ENCODE data around the gene NRXN2.
"Not testable (repeated sequence)": the region's sequence is repeated elsewhere in the genome, so short reads cannot be mapped to it uniquely, and the experiment has no call there.

NRXN2 gene

DNA sequence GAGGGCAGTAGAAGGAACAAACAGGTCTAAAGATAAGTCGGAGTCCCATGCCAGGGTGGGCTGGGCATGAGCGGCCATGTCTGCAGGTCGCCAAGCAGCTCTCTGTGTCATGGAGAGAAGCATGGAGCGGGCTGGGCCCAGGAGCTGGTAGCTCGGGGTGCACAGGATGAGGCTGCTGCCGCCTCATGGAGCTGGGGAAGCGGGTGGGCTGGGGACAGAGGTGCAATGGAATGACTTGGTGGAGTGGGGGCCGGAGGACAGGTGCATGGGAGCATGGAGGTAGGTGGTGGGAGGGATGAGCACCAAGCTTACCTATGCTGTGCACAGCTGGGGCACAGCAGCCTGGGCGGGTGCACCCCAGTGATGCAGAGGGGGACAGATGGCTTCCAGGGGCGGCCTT, 3.6 kb downstream of the NRXN2 start:
- no peak for DNase-seq

DNA sequence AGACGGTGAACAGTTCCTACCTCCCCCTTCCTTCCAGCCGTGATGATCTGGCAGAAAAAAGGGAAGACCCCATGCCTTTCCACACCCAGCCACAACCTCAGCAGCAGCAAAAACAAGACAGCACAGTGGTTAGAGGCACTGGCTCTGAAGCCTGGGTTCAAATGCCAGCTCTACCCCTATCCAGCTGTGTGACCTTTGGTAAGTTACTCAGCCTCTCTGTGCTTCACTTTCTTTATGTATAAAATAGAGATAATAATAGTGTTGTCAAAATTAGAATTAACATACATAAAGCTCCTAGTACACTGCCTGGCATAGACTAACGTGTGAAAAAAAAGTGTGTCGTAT, 4.2 kb downstream of the NRXN2 start:
- no peak for DNase-seq

DNA sequence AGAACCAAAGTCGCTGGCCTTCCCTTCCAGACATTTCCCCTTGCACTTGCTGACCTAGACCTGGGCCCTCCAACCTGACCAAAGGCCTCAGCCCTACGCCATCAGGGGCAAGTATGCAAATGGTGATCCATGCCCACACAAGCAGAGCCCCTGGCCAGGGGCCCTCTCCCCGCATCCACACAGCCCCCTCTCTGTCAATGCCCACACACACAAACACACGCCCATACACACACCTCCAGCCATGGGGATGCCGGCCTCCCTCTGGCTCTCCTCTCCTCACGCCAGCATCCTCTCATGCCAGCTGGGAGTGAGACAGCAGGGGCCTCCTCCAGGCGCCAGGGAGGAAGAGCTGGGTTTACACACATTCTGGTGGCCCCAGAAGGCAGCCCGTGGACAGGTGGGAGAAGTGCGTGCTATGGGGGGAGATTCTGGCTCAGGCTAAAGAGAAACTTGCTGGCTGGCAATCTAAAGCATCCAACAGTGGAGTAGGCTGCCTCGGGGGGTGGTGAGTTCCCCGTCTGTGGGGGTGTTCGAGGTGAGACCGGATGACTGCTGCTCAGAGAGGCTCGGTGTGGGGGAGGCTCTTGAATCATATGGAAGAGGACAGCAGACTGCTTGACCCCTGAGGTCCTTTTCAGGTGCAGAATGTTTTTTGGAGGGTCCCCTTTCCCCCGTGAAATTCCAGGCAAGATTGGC, 4.8 kb downstream of the NRXN2 start:
- DNase-seq: peak; percentile 33

DNA sequence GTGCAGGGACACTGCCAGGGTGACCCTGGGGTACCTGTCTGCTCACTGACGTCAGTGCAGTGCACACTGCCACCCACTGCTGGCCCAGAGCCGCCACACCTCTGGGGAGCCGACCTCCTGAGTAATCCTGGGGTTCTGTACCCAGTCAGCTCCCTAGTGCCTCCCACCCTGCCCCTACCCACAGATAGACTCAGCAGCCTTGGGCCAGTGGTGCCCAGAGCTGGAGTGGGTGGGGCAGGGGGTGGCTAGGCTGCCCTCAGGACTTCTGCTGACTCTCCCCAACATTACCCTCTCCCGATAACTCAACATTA, 5.8 kb downstream of the NRXN2 start:
- no peak for DNase-seq

DNA sequence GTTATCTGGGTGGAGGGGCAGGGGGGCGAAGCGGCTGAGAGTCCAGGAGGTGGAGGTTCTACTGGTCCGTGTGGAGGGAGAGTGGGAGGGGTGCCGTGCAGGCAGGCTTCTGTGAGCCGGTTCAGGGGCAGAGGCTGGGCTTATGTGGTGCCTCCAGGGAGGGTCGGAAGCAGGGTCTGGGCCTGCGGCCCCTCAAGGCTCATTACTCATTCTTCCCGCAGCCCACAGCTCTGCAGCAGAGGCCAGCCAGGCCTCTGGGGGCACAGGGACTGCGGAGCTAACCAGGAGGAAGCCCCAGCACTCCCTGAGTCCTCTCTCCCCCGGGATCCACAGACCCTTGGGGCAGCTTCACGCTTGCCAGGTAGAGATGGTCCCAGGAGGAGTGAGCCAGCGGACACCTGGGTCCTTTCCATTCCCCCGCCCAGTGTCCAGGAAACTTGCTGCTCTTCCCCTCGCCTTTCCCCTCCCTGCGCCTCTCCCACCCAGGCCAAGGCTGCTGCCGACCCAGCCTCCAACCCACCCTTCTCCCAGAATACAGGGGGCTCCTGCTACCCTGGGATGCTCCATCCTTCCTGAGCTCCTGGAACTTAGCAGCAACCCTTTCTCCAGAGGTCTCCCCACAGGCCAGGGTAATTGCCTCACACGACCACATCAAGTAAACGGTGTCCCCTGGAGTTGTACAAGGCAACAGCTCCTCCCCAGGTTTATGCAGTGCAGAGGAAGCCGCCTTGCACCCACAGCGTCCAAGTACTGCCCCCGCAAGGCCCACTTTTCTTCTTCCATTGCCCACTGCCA, 6.3 kb downstream of the NRXN2 start:
- DNase-seq: no peak

DNA sequence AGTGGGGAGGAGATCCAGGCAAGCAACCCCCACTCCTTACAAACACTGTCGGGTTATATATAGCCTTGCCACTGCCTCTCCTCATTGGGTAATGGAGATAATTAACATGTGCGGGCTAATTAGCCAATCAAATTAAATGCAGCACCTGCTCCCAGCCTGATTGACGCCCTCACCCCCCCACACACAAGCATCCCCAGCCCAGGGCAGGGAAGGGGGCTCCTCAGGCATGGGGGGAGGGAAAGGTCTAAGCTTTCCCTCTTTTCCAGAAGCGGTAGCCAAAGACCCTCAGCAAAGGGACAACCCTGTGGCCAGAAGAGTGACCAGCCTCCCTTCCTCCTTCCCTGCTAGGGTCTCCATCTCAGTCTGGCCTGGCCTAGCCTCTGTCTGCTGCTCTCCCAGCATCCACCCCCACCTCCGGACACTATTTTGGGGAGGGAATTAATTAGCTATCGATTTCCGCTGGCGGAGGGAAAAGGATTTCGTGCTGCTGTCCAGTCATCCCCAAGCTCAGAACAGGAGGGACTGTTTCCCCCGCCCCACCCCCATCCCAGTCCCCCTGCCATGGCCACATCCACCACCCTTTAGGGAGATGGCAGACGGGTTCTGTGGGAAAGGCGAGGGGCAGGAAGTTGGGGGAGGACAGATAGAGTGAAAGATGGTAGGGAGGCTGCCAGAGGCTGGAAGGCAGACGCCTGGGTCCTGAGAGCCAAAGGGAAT, 7.1 kb downstream of the NRXN2 start:
- DNase-seq: no peak

DNA sequence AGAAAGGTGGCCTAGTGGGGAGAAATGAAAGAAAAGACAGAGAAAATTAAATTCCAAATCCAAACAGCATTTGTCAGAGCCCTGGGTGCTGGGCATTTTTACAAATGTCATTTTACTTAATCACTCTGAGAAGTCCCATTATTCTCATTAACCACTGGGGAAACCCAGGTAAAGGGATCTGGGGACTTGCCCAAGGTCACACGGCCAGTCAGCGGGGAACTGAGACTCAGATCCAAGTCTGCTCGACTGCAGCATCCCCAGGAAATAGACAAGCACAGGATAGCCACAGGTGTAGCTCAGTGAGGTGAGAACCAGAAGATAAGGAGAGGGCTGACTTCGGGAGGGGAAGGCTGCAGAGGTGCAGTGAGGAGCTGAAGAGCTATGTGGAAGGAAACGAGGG, 7.9 kb downstream of the NRXN2 start:
- no peak for DNase-seq

DNA sequence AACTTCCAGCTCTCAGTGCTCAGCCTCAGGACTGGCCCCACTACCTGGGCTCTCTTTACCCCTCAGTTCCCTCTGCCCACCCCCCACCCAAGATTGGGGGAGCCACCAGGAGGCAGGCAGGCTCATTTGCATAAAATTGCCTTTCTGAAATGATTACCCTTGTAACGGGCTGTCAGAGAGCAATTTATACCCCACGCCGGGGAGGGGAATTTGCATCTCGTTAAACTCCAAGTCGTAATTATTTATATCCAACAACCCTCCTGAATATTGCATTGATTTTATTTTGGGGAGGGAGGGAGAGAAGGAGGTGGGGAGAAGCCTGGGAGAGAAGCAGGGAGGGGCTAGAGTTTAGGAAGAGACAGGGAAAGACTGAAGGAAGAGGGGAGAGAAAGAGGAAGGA, 8.3 kb downstream of the NRXN2 start:
- DNase-seq: no peak

DNA sequence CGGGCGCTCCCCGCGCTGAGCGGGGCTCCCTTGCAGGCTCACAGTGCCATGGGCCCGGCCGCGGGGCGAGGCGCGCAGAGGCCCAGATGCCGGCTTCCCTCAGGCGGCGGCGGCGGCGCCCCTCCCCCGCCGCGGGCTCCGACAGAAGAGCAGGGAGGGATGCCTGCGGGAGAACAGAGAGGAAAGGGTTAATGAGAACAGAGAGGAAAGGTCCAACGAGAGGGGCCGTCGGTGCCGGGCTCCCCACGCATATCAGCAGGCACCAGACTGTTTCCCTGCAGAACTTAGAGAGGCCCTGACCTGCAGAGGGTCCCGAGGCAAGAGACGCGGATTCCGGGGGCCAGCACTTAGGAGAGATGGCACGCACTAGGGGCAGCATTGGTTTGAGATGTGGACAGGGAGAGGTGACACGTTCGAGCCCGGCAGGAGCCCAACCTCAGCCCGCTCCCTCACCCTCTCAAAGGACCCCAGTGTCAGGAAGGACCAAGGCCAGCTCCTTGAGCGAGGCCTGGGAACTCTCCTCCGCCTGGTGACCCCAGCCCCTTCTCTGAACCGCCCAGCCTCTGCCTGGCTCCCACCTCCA, 9.1 kb downstream of the NRXN2 start:
- no peak for DNase-seq

DNA sequence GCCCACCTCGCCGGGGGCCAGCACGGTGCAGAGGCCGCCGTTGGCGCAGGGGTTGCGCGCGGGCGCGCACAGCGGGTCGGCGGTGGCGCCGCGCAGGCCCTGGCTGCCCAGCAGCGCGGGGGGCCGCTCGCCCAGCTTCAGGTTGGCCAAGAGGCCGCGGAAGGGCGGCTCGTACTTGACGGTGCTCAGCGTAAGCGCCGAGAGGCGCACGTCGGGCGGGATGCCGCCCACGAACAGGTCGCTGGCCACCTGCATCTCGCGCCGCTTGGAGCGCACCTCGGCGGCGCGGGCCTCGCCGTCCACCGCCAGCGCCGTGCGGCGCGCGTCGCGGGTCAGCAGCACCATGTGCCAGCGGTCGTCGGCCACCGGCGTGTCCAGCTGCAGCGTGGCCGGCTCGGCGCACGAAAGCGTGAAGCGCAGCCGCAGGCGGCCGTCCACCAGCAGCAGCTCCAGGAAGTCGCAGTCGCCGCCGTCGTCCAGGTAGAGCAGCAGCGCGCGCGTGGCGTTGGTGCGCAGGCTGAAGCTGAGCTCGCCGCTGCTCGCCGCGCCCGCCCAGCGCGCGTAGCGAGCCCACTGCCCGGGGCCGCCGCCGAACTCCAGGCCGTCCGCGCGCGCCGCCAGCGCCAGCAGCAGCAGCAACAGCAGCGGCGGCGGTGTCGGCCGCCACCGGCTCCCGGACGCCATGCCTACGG, 9.8 kb downstream of the NRXN2 start:
- DNase-seq: no peak

DNA sequence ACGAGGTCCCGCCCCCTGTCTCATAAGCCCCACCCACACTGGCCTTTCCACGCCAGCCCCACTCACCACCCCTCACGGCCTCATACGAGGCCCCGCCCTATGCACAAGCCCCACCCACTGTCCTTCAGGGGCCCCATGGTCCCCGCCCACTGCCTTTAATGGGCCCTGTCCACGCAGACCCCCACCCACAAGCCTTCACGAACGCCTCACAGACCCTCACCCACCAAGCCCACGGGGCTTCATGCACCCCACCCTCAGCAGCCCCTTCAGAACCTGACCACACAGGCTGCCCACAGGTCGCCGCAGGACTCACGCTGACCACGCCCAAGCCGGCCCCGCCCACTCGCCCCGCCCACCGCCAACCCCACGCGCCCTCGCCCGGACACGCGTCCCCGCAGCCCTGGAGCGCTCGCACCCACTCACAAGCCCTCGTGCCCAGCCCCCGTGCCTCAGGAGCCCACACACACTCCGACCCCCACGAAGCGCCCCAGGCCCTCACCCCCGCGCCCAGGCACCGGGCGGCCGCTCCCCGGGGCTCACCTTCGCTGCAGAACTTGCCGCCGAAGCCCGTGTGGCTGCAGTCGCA, 10.5 kb downstream of the NRXN2 start:
- no peak for DNase-seq

DNA sequence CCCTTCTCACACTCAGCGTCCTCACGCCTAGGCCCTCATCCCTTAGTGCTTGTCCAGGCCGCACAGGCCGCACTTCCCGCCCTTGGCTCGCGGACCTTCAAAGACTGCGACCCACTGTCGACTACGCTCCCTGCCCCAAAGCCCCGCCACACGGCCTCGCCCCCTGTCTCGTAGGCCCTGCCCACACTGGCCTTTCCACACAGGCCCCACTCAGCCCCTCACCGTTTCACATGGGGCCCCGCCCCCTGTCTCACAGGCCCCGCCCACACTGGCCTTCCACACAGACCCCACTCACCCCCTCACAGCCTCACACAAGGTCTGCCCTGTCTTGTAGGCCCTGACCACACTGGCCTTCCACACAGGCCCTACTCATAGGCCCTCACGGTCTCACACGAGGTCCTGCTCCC, 11.0 kb downstream of the NRXN2 start:
- DNase-seq: no peak

DNA sequence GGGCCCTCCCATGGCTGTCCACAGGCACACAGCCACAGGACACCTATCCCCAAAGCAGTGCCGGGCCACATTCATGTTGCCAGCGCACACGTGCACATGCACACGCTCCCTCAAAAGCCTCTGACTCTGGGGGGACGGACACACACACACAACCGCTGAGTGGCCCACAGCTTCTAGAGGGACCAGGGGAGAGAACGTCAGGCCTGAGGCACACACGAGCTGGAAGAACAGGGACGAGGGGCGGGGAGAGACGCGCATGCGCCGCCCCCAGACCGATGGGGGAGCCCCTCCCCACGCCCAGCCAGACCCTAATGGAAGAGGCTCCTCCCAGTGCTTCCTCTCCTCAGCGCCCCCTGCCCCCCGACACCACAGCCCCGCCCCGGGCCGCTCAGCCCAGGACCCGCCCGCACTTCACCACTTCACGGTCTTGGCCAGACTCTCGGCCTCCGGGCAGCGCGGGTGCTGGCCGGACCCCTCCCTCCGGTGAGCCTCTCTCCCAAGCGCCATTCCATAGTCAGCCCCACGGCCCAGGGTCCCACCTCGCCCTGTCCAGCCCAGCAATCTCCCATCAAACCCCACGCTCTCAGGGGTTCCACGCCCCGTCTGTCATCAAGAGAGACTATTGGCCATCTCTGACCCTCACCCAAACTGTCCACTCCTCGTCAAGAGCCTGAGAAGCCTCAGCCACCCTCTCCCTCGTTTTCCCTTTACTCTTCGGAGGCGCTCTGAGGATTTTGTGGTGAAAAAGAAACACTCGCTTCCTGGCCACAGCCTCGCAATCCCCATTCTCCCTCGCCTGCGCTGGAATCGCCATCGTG, 11.7 kb downstream of the NRXN2 start:
- no peak for DNase-seq

DNA sequence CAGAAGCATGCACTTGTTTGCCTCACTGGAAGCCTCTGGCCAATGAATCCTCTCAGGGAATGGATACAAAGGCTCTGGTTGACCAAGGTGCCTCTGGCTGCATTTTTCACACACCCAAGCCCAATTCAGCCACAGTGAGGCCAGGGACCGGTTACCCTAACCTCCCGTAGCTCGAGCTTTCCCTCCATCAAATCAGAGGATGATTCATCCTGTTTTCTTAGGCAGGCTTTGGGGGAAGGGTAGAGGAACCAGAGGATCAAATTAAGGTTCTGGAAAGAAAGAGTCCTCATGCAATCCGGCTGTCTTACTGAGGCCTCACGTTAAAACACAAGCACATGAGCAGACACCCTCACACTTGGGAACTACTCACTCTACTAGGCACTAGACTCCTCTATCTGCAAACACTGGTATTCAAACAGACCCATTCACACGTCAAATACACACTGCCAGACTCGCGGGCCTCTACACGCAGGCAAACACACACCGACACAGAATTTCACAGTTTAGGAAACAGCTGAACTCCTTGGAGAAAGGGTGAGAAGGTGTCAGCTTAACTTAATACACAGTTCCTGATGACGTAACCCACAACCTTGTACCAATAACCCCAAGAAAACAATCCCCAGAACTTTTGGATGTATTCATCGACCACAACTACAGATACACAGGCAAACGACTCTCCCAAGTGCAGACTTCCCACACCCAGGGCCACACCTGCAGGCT, 12.4 kb downstream of the NRXN2 start:
- no peak for DNase-seq

DNA sequence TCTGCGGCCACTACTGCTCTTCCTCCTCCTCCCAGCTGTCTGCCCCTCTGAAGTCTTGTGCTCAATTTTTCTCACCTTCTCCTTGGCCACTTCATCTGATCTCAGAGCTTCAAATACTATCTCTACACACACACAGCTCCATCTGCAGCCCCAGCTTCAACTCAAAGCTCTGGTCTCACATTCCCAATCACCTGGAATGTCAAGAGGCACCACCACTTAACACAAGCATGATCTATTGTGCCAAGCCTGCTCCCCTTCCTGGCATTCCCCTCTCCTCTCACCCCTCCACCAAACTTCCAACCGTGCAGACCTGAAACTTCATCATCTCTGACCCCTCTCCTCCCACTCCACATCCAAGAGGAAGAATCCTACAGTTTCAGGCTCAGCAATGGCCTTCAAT, 17.5 kb downstream of the NRXN2 start:
- DNase-seq: no peak

DNA sequence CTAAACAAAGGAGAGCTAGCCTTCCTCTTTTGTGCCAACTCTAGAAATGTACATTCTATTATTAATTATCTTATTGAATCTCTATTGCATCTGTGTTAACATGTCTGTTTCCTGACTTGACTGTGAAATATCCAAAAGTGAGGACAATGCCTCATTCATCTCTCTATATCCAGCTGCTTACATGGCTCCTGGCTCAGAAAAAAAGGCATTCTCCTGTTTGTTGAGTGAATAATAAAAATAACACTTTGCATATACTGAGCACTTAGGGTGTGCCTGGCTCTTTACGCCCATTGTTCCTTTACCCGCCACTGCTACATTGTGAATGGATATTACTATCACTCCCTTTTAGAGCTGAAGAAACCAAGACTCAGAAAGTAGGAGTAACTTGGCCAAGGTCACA, 19.9 kb downstream of the NRXN2 start:
- DNase-seq: no peak

DNA sequence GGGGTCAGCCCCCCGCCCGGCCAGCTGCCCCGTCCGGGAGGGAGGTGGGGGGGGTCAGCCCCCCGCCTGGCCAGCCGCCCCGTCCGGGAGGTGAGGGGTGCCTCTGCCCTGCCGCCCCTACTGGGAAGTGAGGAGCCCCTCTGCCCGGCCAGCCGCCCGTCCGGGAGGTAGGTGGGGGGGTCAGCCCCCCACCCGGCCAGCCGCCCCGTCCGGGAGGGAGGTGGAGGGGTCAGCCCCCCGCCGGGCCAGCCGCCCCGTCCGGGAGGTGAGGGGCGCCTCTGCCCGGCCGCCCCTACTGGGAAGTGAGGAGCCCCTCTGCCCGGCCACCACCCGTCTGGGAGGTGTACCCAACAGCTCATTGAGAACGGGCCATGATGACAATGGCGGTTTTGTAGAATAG, 21.0 kb downstream of the NRXN2 start:
- DNase-seq: not testable (repeated sequence)

DNA sequence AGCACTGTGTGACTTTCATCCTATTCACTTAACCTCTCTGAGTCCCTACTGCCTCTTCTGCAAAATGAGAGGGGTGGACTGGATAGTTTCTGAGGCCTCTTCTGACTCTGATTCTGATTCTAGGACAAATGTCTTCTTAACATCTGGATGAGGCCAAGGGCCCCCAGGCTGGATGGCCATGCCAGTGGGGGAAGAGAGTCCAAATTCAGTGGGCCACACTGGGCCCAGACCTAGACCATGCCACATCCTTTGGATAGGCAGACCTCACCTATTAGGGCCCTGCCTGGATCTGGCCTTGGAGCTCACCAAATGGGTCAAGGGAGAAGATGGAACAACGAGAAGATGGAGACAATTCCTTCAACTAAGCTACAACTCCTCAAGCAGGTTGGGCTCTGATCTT, 24.6 kb downstream of the NRXN2 start:
- no peak for DNase-seq

DNA sequence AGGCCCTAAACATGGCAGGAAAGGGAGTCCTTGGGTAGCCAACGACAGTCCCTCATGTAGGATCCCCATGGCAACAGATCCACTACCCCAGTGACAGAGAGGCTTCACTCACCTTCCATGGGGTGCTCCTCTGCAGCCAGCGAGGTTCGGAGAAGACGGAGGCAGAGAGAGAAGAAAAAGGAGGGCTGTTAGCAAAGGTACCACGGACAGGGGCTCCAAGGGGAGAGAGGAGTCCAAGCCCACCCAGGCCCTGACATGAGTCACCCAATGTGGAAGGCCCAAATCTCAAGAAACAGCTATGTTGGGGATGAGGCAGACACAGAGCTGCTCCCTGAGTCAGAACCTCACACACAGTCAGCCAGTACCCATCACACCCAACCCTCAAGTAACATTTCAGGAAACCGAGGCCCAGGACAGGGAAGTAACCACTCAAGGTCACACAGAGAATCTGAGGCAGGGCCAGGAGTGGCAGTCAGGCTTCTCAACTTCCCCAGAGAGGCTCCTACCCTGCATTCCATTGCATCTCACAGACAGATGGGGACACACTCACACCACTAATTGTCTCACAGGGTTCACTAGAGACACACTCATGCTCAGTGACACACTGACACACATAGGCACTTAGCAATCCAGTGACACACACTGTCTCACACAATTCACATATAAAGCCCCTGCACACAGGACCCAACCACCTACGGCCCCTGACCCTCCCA, 25.2 kb downstream of the NRXN2 start:
- no peak for DNase-seq

DNA sequence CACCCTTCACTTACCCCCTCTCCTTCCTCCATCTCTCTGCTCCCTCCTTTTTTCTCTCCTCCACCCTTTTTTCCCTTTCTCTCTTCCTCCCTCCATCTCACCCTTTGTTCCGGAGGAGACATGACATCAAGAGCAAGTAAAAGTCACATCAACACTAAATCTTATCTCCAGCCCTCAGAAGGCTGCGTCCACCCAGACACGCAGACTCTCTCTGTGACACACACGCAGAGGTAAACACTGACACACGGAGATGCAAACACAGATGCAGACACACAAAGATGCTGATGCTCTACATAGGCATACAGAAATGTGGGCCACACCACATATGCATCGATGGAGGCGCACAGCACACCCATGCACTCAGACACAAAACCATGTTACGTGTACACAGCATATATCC, 27.0 kb downstream of the NRXN2 start:
- DNase-seq: no peak

DNA sequence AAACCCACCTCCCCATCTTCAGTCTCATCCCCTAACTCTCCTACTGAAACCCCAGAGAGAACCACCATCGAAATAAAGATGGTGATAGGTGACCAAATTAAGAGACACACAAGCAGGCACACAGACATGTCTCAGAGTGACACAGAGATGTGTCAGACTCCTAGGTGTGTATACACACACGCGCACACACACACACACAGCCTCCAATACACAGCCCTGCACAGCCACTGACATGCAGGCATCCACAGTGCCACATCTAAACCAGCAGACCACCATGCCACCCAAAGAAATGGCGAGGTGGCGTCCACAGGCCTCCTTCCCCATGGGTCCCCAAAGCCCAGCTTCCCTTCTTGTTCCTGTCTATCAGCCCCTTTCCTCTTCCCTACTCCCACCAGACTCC, 27.4 kb downstream of the NRXN2 start:
- DNase-seq: no peak
